A549 (cell line): ENCODE measurements around the gene LRFN4. TPM values are rescaled to one million over a fixed set of nuclear protein-coding genes. Genes with fewer than 3 reads are reported as not detected.

Source experiments
- ATAC-seq, 2 experiments: fragments of 200-7000 bp in 1 of 2; fragments of >200 bp in 1 of 2; cut with Nextera tagmentation in 1 of 2; cut with Tn5 transposase in 1 of 2; 3 replicates each; pipeline versions ENCODE4 v1.8.0 to v1.9.1; 2018 to 2020; ENCODE audit warnings: mild to moderate bottlenecking in 1 of 2, moderate library complexity in 1 of 2
- CTCF ChIA-PET: fragments of 300-600 bp; sonication (Branson Sonifier 250); formaldehyde crosslinking; extraction: SDS; loops from one replicate; lab custom pipeline; 2021; ENCODE audit warnings: antibody characterized with exemption, inconsistent platforms; lab: Yijun Ruan, JAX
- POLR2A ChIA-PET: fragments of 350-600 bp; formaldehyde crosslinking; extraction: SDS; loops from one replicate; lab custom pipeline; 2021; ENCODE audit warnings: antibody characterized with exemption, inconsistent platforms; lab: Yijun Ruan, JAX
- DNase-seq, 2 experiments: peaks; one replicate each; pipeline versions ENCODE4 v3.0.0 to v3.0.0-alpha.2; 2011 to 2016; ENCODE audit warnings: low read depth in 1 of 2, low spot score in 1 of 2
- FAIRE-seq: peaks from 2 replicates; lab custom pipeline; 2011; peaks lifted over from hg19 to GRCh38; lab: Jason Lieb, UNC
- H3K27ac ChIP-seq, 2 experiments: fragments of >200 bp; sonication (Bioruptor Twin); formaldehyde crosslinking; 3 replicates each; pipeline ENCODE4 v1.5.1; 2016 to 2017
- H3K4me1 ChIP-seq: fragments of >200 bp; sonication (Bioruptor Twin); formaldehyde crosslinking; 3 replicates; pipeline ENCODE4 v1.6.1; 2016
- H3K4me2 ChIP-seq: fragments of >200 bp; sonication (Bioruptor Twin); formaldehyde crosslinking; 3 replicates; pipeline ENCODE4 v1.6.1; 2016
- H3K4me3 ChIP-seq: fragments of >200 bp; sonication (Bioruptor Twin); formaldehyde crosslinking; 3 replicates; pipeline ENCODE4 v1.5.1; 2016
- H3K9me3 ChIP-seq: fragments of >200 bp; sonication (Bioruptor Twin); formaldehyde crosslinking; 3 replicates; pipeline ENCODE4 v1.6.1; 2016
- BHLHE40 ChIP-seq: IDR thresholded peaks from 2 replicates; pipeline ENCODE4 v1.6.1; 2012; ENCODE audit warnings: low read depth, low read length, inconsistent platforms
- CBX2 ChIP-seq: fragments of 200-600 bp; sonication (generic); IDR thresholded peaks from 2 replicates; pipeline ENCODE4 v1.6.1; 2016; ENCODE audit warnings: low read depth, mild to moderate bottlenecking, borderline replicate concordance
- CBX8 ChIP-seq: fragments of 200-600 bp; sonication (generic); IDR thresholded peaks from 2 replicates; pipeline ENCODE4 v1.6.1; 2016
- ESRRA ChIP-seq: fragments of 150-350 bp; IDR thresholded peaks from 2 replicates; pipeline ENCODE4 v1.6.1; 2014; ENCODE audit warnings: mild to moderate bottlenecking, low read length, borderline replicate concordance
- GATA3 ChIP-seq: IDR thresholded peaks from 2 replicates; pipeline ENCODE4 v1.6.1; 2012; ENCODE audit warnings: borderline replicate concordance
- HDAC2 ChIP-seq: fragments of 200-600 bp; sonication (generic); IDR thresholded peaks from 2 replicates; pipeline ENCODE4 v1.6.1; 2016
- HES2 ChIP-seq: fragments of >200 bp; sonication (Bioruptor Twin); formaldehyde crosslinking; IDR thresholded peaks from 2 replicates; pipeline ENCODE4 v1.6.1; 2016
- HEYL ChIP-seq: fragments of 250-450 bp; sonication (Bioruptor Pico); IDR thresholded peaks from 2 replicates; pipeline ENCODE4 v1.8.0; 2021; ENCODE audit warnings: mild to moderate bottlenecking, moderate library complexity
- HOXA7 ChIP-seq: fragments of 250-450 bp; sonication (Bioruptor Pico); IDR thresholded peaks from 2 replicates; pipeline ENCODE4 v1.5.0; 2020; ENCODE audit warnings: mild to moderate bottlenecking, moderate library complexity
- JUN ChIP-seq, 2 experiments: fragments of >200 bp; sonication (Bioruptor Twin); formaldehyde crosslinking; IDR thresholded peaks; 2 replicates in 1 of 2; 3 replicates in 1 of 2; pipeline ENCODE4 v1.6.1; 2016 to 2017
- KDM1A ChIP-seq: fragments of 200-600 bp; sonication (generic); IDR thresholded peaks from 2 replicates; pipeline ENCODE4 v1.6.1; 2016; ENCODE audit warnings: low read depth, mild to moderate bottlenecking
- MAX ChIP-seq: IDR thresholded peaks from 2 replicates; pipeline ENCODE4 v1.6.1; 2012
- MAZ ChIP-seq: fragments of 150-350 bp; IDR thresholded peaks from 2 replicates; pipeline ENCODE4 v1.6.1; 2014; ENCODE audit warnings: antibody characterized with exemption, low read depth, low read length, borderline replicate concordance
- NPAS2 ChIP-seq: fragments of 250-450 bp; sonication (Bioruptor Pico); IDR thresholded peaks from 2 replicates; pipeline ENCODE4 v1.8.0; 2022; ENCODE audit warnings: mild to moderate bottlenecking, moderate library complexity, borderline replicate concordance
- NR3C1 ChIP-seq: fragments of >200 bp; sonication (Bioruptor Twin); formaldehyde crosslinking; IDR thresholded peaks from 3 replicates; pipeline ENCODE4 v1.6.1; 2017
- RAD21 ChIP-seq, 2 experiments: fragments of >200 bp in 1 of 2; sonication (Bioruptor Twin) in 1 of 2; formaldehyde crosslinking in 1 of 2; IDR thresholded peaks in 1 of 2; conservative IDR thresholded peaks in 1 of 2; 2 replicates in 1 of 2; 3 replicates in 1 of 2; pipeline ENCODE4 v1.6.1; 2012 to 2018; ENCODE audit warnings: inconsistent platforms in 1 of 2
- RCOR1 ChIP-seq: fragments of 150-350 bp; IDR thresholded peaks from 2 replicates; pipeline ENCODE4 v1.6.1; 2014; ENCODE audit warnings: antibody characterized with exemption, low read length, low read depth
- RNF2 ChIP-seq: fragments of 200-600 bp; sonication (generic); IDR thresholded peaks from 2 replicates; pipeline ENCODE4 v1.6.1; 2016; ENCODE audit warnings: low read depth, mild to moderate bottlenecking, antibody characterized with exemption, moderate library complexity, borderline replicate concordance
- SREBF2 ChIP-seq: fragments of 450-650 bp; IDR thresholded peaks from 2 replicates; pipeline ENCODE4 v1.6.1; 2014; ENCODE audit warnings: mild to moderate bottlenecking, moderate library complexity
- TFCP2L1 ChIP-seq: fragments of 250-450 bp; sonication (Bioruptor Pico); IDR thresholded peaks from 2 replicates; pipeline ENCODE4 v1.5.0; 2021; ENCODE audit warnings: mild to moderate bottlenecking
- ZC3H11A ChIP-seq: fragments of 450-650 bp; IDR thresholded peaks from 2 replicates; pipeline ENCODE4 v1.6.1; 2014; ENCODE audit warnings: antibody characterized with exemption, mild to moderate bottlenecking
- ZFP36 ChIP-seq: fragments of 450-650 bp; IDR thresholded peaks from 2 replicates; pipeline ENCODE4 v1.6.1; 2014; ENCODE audit warnings: borderline replicate concordance; ENCODE audit not compliant: partially characterized antibody
- WGBS: methylation state at CpG from one replicate; pipeline ENCODE4 v1.1.6; 2017; ENCODE audit errors: missing lambda C conversion rate; 5-methylcytosine and 5-hydroxymethylcytosine counted together
- polyA plus RNA-seq, 4 experiments: library from polyadenylated mRNA; depleted of rRNA in 3 of 4; stranded (reverse); fragments of >200 nt; fragmentation: RNase III in 1 of 4; extraction: RNeasy Plus Mini Kit Qiagen cat#74134 plus additional on column Dnase treatment in 1 of 4; gene quantifications; 2 replicates in 3 of 4; 3 replicates in 1 of 4; pipeline ENCODE4 v1.2.3, GENCODE V29; 2011 to 2017

The LRFN4 gene
- polyA plus RNA-seq, 2 of the 4 experiments (the other 2 are of a cell fraction), result 8.8 to 50.0 TPM

GRCh38 chr11:66879999-66880398 lies 23.1 kb downstream of the LRFN4 start:
- ATAC-seq, result no peak
- 92% methylated on average over 8 of the region's 8 CpGs for WGBS
- CTCF ChIA-PET, result interaction anchor here (1.0 to 13.1 kb wide), 8 partner anchors 11 to 185 kb away, joined by 3 to 135 read pairs (median 4); partner anchors contain the start of genes C11orf86 and SYT12
- H3K9me3 ChIP-seq, result no peaks in the 10 kb centered on the region
- peak overlapping the region; percentile 1; the same call in 1 of the 3 replicates for H3K4me2 ChIP-seq
- no peak for FAIRE-seq
- TF ChIP-seq JUN (IDR thresholded peaks at IDR 0.05), result no peak
- TF ChIP-seq CBX2, result no peak
- H3K4me3 ChIP-seq, result no peak overlapping the region
- H3K4me1 ChIP-seq, result peaks cover 85% of the 10 kb centered on the region
- peak overlapping the region; percentile 24 to 95; a peak in 3 of 6 replicates for H3K27ac ChIP-seq
- no peak for DNase-seq
- POLR2A ChIA-PET, result no interaction called here

- Histone ChIP-seq H3K4me1 (peaks cover 93% of the 10 kb centered on the region), H3K27ac (peak overlapping the region; percentile 95 to 97; a peak in 5 of 6 replicates), H3K9me3 (no peaks in the 10 kb centered on the region), H3K4me3 (no peak overlapping the region), H3K4me2 (peak overlapping the region; percentile 29)
- CTCF ChIA-PET, result interaction anchor here (0.6 to 13.1 kb wide), 10 partner anchors 12 to 249 kb away, joined by 3 to 135 read pairs (median 6); partner anchors contain the start of gene C11orf86
- WGBS, result 74% methylated on average over 14 of the region's 14 CpGs
- TF ChIP-seq RNF2 (no peak), TFCP2L1 (no peak), RAD21 (conservative IDR thresholded peaks at IDR 0.05 in 1 of 2, IDR thresholded peaks at IDR 0.05 in 1 of 2) (no peak), MAX (0 out of 2 replicates have a peak, but pooled peaks have one; percentile 31)
- FAIRE-seq (no peak), ATAC-seq (no peak), DNase-seq (no peak)
- POLR2A ChIA-PET, result interaction anchor here (0.7 to 1.1 kb wide), 3 partner anchors 25 to 91 kb away, joined by 3 to 4 read pairs (median 3); no protein-coding TSS in a partner anchor
Measured at GRCh38 chr11:66880496-66881450, 23.9 kb downstream of the LRFN4 start.

- Histone ChIP-seq H3K4me1 (peaks cover 99% of the 10 kb centered on the region), H3K4me3 (no peak overlapping the region), H3K27ac (peak overlapping the region; percentile 95 to 97; a peak in 5 of 6 replicates), H3K9me3 (no peaks in the 10 kb centered on the region), H3K4me2 (peak overlapping the region; percentile 29; the same call in 2 of the 3 replicates)
- POLR2A ChIA-PET, result interaction anchor here (0.7 to 1.1 kb wide), 3 partner anchors 25 to 90 kb away, joined by 3 to 4 read pairs (median 3); no protein-coding TSS in a partner anchor
- FAIRE-seq (no peak), ATAC-seq (no peak), DNase-seq (no peak)
- 90% methylated on average over 10 of the region's 10 CpGs for WGBS
- CTCF ChIA-PET, result interaction anchor here (0.6 to 13.1 kb wide), 11 partner anchors 13 to 249 kb away, joined by 3 to 135 read pairs (median 8); partner anchors contain the start of gene C11orf86
- TF ChIP-seq RCOR1 (no peak), HOXA7 (CRISPR knock-in tag) (no peak), HDAC2 (no peak), GATA3 (no peak), MAX (no peak), NR3C1 (no peak), HEYL (CRISPR knock-in tag) (no peak), ZFP36 (no peak), MAZ (no peak), ESRRA (no peak), SREBF2 (no peak), NPAS2 (CRISPR knock-in tag) (no peak), ZC3H11A (no peak), KDM1A (no peak), BHLHE40 (no peak), CBX8 (no peak), HES2 (no peak), RNF2 (no peak)
Measured at GRCh38 chr11:66881451-66881835, 24.6 kb downstream of the LRFN4 start.
